ENCODE results near the gene KRT77. TPM values are rescaled to one million over a fixed set of nuclear protein-coding genes. Genes with fewer than 3 reads are reported as not detected.

KRT77 gene
- not detected in 2 replicates for total RNA-seq

GRCh38 chr12:52703424-52703823, at the start of gene KRT77:
Gene KRT77 (minus strand): TSS chr12:52703524. CDS start chr12:52703434, 90 bp downstream.

GRCh38 chr12:52680363-52680762, 23.0 kb downstream of the KRT77 start, which contains the start of gene KRT1:
Gene KRT1 (minus strand): TSS chr12:52680407. CDS start chr12:52680348, 59 bp downstream.

GRCh38 chr12:52651726-52652261, 51.5 kb downstream of the KRT77 start, which contains the start of gene KRT2:
Gene KRT2 (minus strand): TSS chr12:52652211. CDS start chr12:52652142, 69 bp downstream.

Other genes starting within 250 kb of the KRT77 start
- gene KRT6C, start 229.7 kb downstream of the KRT77 start, total RNA-seq: not detected in 2 replicates
- gene KRT6A, start 210.3 kb downstream of the KRT77 start, total RNA-seq: 0.96 and 1.4 TPM in 2 replicates
- gene KRT5, start 183.1 kb downstream of the KRT77 start, total RNA-seq: 1.4 and 2.3 TPM in 2 replicates
- not detected in 2 replicates for gene KRT71, start 150.4 kb downstream of the KRT77 start, total RNA-seq
- not detected in 2 replicates for gene KRT74, start 129.7 kb downstream of the KRT77 start, total RNA-seq
- gene KRT72, start 102.1 kb downstream of the KRT77 start, total RNA-seq: not detected in 2 replicates
- not detected in 2 replicates for gene KRT73, start 85.0 kb downstream of the KRT77 start, total RNA-seq
- gene KRT2, start 51.3 kb downstream of the KRT77 start, total RNA-seq: not detected in 2 replicates
- gene KRT1, start 23.1 kb downstream of the KRT77 start, total RNA-seq: not detected in 2 replicates
- not detected in 2 replicates for gene KRT76, start 73.8 kb upstream of the KRT77 start, total RNA-seq
- not detected in 2 replicates for gene KRT3, start 92.6 kb upstream of the KRT77 start, total RNA-seq
- not detected in 2 replicates for gene KRT4, start 110.6 kb upstream of the KRT77 start, total RNA-seq
- under 0.01 TPM in 1 of 2 replicates, not detected in the other for gene KRT79, start 130.8 kb upstream of the KRT77 start, total RNA-seq
- gene KRT78, start 145.5 kb upstream of the KRT77 start, total RNA-seq: not detected in 2 replicates
- gene KRT8, start 201.6 kb upstream of the KRT77 start, total RNA-seq: 12.1 and 18.6 TPM in 2 replicates
- 214 and 462 TPM in 2 replicates for gene KRT18, start 245.6 kb upstream of the KRT77 start, total RNA-seq